Measurements from ENCODE around the gene MVK. TPM values are rescaled to one million over a fixed set of nuclear protein-coding genes. Genes with fewer than 3 reads are reported as not detected.
"Not testable (repeated sequence)": the region's sequence is repeated elsewhere in the genome, so short reads cannot be mapped to it uniquely, and the experiment has no call there.

MVK gene
- total and polyA plus RNA-seq, 3 donors from 2014 or later = 49.8 to 63.6 (median 63.1) TPM

- DNase-seq = no peak
- intact Hi-C loops (cut with DNase I; ENCODE audit: low total_unique reads) = loop anchor here (5.0 kb wide), 1 partner anchor 169 kb away; no protein-coding TSS in a partner anchor
- no peaks in the 10 kb centered on the region for H3K36me3 ChIP-seq (ENCODE audit: low read depth, missing control alignments)
- no peak overlapping the region for H3K27ac ChIP-seq
- H3K27me3 ChIP-seq = no peaks in the 10 kb centered on the region
- TF ChIP-seq CTCF (IDR thresholded peaks at IDR 0.05) (no peak), POLR2A (IDR thresholded peaks at IDR 0.05) (no peak)
- WGBS, 2 donors = 55 to 60% methylated on average over 7 to 11 of the region's 11 CpGs
- no peaks in the 10 kb centered on the region for H3K9me3 ChIP-seq
- H3K4me3 ChIP-seq = no peak overlapping the region
- peaks cover 7% of the 10 kb centered on the region for H3K4me1 ChIP-seq
These were observed 24.8 kb downstream of the MVK start for GRCh38 chr12:109598428-109598854.

GRCh38 chr12:109599087-109599486, 25.5 kb downstream of the MVK start:
- 77 to 92% methylated on average over 5 to 7 of the region's 7 CpGs for WGBS, 2 donors
- no peaks in the 10 kb centered on the region for H3K9me3 ChIP-seq
- intact Hi-C loops (cut with DNase I; ENCODE audit: low total_unique reads) = loop anchor here (5.0 kb wide), 1 partner anchor 168 kb away; no protein-coding TSS in a partner anchor
- H3K36me3 ChIP-seq (ENCODE audit: low read depth, missing control alignments) = no peaks in the 10 kb centered on the region
- H3K27ac ChIP-seq = no peak overlapping the region
- no peak overlapping the region for H3K4me3 ChIP-seq
- H3K4me1 ChIP-seq = peaks cover 7% of the 10 kb centered on the region
- DNase-seq = no peak
- no peaks in the 10 kb centered on the region for H3K27me3 ChIP-seq
- TF ChIP-seq POLR2A (IDR thresholded peaks at IDR 0.05) (no peak), CTCF (IDR thresholded peaks at IDR 0.05) (no peak)

- H3K4me3 ChIP-seq = no peak overlapping the region
- 89 to 98% methylated on average over 2 of the region's 2 CpGs for WGBS, 2 donors
- TF ChIP-seq CTCF (IDR thresholded peaks at IDR 0.05) = no peak
- no peak for TF ChIP-seq POLR2A (IDR thresholded peaks at IDR 0.05)
- H3K36me3 ChIP-seq (ENCODE audit: low read depth, missing control alignments) = no peaks in the 10 kb centered on the region
- DNase-seq = no peak
- H3K27ac ChIP-seq = no peak overlapping the region
- H3K4me1 ChIP-seq = peaks cover 7% of the 10 kb centered on the region
- H3K9me3 ChIP-seq = no peaks in the 10 kb centered on the region
- H3K27me3 ChIP-seq = no peaks in the 10 kb centered on the region
- intact Hi-C loops (cut with DNase I; ENCODE audit: low total_unique reads) = no loop called here
These were observed 26.9 kb downstream of the MVK start for GRCh38 chr12:109600481-109600880.

- no peak overlapping the region for H3K4me3 ChIP-seq
- no peak overlapping the region for H3K27ac ChIP-seq
- H3K9me3 ChIP-seq = no peaks in the 10 kb centered on the region
- no peaks in the 10 kb centered on the region for H3K27me3 ChIP-seq
- no peak for DNase-seq
- intact Hi-C loops (cut with DNase I; ENCODE audit: low total_unique reads) = no loop called here
- 91 to 97% methylated on average over 8 of the region's 8 CpGs for WGBS, 2 donors
- TF ChIP-seq CTCF (IDR thresholded peaks at IDR 0.05) = no peak
- no peak for TF ChIP-seq POLR2A (IDR thresholded peaks at IDR 0.05)
- no peaks in the 10 kb centered on the region for H3K36me3 ChIP-seq (ENCODE audit: low read depth, missing control alignments)
- H3K4me1 ChIP-seq = peaks cover 7% of the 10 kb centered on the region
These were observed 27.4 kb downstream of the MVK start for GRCh38 chr12:109600995-109601394.

GRCh38 chr12:109601557-109601956, 28.0 kb downstream of the MVK start:
- 92 to 96% methylated on average over 8 of the region's 8 CpGs for WGBS, 2 donors
- intact Hi-C loops (cut with DNase I; ENCODE audit: low total_unique reads) = no loop called here
- no peak for DNase-seq

GRCh38 chr12:109602132-109602531, 28.5 kb downstream of the MVK start:
- H3K27me3 ChIP-seq; H3K36me3 ChIP-seq (ENCODE audit: low read depth, missing control alignments); H3K4me3 ChIP-seq; H3K9me3 ChIP-seq; intact Hi-C loops (cut with DNase I; ENCODE audit: low total_unique reads); H3K4me1 ChIP-seq; H3K27ac ChIP-seq; DNase-seq: not testable (repeated sequence)
- 91 to 92% methylated on average over 5 of the region's 5 CpGs for WGBS, 2 donors

More at GRCh38 chr12:109601557-109601956, 28.0 kb downstream of the MVK start:
- Histone ChIP-seq H3K4me1 (peaks cover 7% of the 10 kb centered on the region), H3K9me3 (no peaks in the 10 kb centered on the region), H3K4me3 (no peak overlapping the region), H3K27ac (no peak overlapping the region), H3K36me3 (ENCODE audit: low read depth, missing control alignments) (no peaks in the 10 kb centered on the region), H3K27me3 (no peaks in the 10 kb centered on the region)
- TF ChIP-seq CTCF (IDR thresholded peaks at IDR 0.05) (no peak), POLR2A (IDR thresholded peaks at IDR 0.05) (no peak)
